ENCODE measurements around the gene CHD3.
A peak's percentile ranks its signal among the peaks of the same experiment; 100 is the strongest.
"Not testable (repeated sequence)": the region's sequence is repeated elsewhere in the genome, so short reads cannot be mapped to it uniquely, and the experiment has no call there.

The CHD3 gene

GRCh38 chr17:7930841-7931631 is 42.4 kb downstream of the CHD3 start:
- no peak for DNase-seq (ENCODE audit: low read depth in 2 of 3, low spot score in 1 of 3)

DNA sequence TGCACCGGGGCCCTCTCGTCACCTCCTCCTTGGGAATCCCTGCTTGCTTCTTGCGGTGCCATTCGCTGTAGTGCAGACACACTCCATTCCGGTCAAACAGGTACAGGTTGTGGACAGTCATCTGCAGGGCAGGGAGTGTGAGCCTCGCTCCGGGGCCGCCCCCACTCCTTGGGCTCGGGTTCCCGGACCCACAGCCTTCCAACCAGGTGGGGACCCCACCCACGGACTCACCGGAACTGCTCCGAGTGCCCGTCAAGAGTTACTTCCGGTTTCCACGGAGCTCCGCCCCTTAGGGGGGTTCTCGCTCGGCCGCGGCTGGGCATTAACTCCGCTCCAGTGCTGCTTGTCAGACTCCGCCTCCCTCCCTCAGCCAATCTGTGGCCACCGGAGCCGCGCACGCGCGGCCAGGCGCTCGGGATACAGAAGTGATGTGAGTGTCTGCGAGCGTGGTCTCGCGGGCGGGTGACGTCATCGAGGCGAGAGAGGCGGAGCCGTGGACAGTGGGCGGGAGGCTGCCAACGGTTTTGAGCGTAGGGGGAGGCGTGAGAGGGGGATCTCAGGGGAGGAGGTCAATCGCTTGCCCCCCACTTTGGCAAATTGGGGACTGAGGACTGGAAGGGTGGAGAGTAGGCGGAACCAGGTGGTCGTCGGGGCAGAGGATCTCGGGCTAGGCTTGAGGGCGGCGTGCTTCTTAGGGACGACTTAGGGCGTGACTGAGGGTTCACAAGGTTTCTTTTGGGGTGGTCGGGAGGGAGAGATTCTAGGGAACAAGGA is 43.3 kb downstream of the CHD3 start, which contains the start of the genes CNTROB and TRAPPC1:
Gene CNTROB (plus strand): TSS at position 498 of the 774 bp plus-strand sequence. CDS start 874 bp downstream, outside the sequence.
Gene TRAPPC1 (minus strand): TSS at position 238 of the 774 bp plus-strand sequence. CDS start 117 bp downstream, at position 121.
- DNase-seq (ENCODE audit: low read depth in 2 of 3, low spot score in 1 of 3), result peak; percentile 98 to 100 (median 99)

DNA sequence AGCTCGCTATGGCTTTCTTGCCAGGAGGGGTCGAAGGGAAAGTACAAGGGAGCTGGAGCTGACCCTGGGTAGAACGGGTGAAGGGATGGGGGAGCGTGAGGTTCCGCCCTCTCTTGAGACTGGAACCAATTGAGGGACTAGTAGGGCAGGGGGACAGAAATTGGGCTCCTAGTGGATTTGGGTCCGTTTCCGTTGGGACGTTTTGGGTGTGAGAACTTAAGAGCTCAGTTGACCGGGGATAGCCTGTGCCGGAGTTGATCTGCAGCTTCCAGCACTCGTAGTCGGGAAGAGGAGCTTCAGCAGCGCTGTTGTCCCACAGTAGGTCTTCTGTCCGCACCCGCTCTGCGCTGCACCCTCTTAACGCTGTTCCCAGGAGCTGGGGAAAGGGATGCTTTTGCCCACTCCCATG is 43.9 kb downstream of the CHD3 start:
- no peak for DNase-seq (ENCODE audit: low read depth in 2 of 3, low spot score in 1 of 3)

DNA sequence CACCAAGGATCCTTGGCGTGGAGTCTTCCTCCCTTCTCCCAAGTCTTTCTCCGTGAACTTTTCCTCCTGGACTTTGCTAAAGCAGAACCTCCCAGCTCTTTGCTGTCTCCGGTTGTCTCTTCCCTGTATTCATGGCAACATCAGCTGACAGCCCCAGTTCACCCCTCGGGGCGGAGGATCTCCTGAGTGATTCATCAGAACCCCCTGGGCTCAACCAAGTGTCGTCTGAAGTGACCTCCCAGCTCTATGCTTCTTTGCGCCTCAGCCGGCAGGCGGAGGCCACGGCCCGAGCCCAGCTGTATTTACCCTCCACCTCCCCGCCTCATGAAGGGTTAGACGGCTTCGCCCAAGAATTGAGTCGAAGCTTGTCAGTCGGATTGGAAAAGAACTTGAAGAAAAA is 44.4 kb downstream of the CHD3 start:
- peak in 1 of 3 donors; percentile 12 for DNase-seq (ENCODE audit: low read depth in 2 of 3, low spot score in 1 of 3)

DNA sequence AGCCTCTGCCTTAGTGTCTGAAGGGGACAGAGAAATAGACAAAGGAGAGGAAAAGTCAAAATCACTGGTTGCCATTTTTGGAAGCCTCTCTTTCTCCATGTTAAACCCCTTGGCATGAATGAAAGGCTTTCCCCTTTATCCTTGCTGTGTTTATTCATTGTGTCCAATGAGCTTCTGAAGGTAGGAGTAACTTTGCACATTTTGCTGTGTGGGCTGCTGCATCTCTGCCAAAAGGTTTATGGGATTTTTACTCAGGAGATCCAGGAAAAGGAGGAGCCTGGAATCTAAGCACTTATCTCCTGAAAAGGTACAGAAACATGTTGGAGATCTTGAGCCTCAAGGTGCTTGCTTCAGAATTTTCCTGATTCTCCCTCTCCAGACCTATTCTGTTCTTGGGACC is 47.3 kb downstream of the CHD3 start:
- DNase-seq (ENCODE audit: low read depth in 2 of 3, low spot score in 1 of 3), result no peak

GRCh38 chr17:7940034-7940433 is 51.4 kb downstream of the CHD3 start:
- DNase-seq (ENCODE audit: low read depth in 2 of 3, low spot score in 1 of 3), result no peak

GRCh38 chr17:7940743-7941142 is 52.2 kb downstream of the CHD3 start:
- DNase-seq (ENCODE audit: low read depth in 2 of 3, low spot score in 1 of 3), result no peak

DNA sequence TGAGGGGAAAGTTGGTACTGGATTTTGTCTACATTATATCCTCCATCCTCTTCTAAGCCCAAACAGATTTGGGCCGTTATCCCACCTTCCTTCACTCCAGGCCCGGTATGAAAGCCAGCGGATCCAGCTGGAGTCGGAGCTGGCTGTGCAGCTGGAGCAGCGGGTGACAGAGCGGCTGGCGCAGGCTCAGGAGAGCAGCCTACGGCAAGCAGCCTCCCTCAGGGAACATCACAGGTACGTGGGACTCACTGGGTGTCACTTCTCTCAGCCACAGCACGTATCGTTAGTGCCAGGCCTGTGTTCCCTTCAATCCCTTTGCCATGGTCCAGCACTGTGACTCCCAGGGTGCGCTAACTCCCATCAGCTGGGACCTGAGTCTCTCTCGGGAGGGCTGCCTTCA is 54.7 kb downstream of the CHD3 start:
- no peak for DNase-seq (ENCODE audit: low read depth in 2 of 3, low spot score in 1 of 3)

GRCh38 chr17:7944326-7944725 is 55.7 kb downstream of the CHD3 start:
- DNase-seq (ENCODE audit: low read depth in 2 of 3, low spot score in 1 of 3), result no peak

- no peak for DNase-seq (ENCODE audit: low read depth in 2 of 3, low spot score in 1 of 3)
These were observed 57.1 kb downstream of the CHD3 start for GRCh38 chr17:7945651-7946050.

- no peak for DNase-seq (ENCODE audit: low read depth in 2 of 3, low spot score in 1 of 3)
These were observed 57.9 kb downstream of the CHD3 start for GRCh38 chr17:7946441-7946840.

DNA sequence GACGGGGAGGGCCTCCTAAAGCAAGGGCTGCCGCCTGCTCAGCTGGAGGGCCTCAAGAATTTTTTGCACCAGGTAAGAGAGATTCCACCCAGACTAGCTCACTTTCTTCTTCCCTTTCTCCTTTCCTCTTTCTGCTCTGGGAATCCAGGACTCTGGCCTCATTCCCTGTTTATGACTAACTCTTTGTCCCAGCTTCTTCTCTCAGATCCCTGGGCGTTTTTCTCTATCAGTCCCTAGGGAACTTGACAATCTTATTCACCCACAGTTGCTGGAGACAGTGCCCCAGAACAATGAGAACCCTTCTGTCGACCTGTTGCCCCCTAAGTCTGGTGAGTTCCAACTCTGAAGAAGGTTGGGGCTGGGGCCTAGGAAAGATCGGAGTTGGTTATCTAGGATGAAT is 59.1 kb downstream of the CHD3 start:
- DNase-seq (ENCODE audit: low read depth in 2 of 3, low spot score in 1 of 3), result no peak

DNA sequence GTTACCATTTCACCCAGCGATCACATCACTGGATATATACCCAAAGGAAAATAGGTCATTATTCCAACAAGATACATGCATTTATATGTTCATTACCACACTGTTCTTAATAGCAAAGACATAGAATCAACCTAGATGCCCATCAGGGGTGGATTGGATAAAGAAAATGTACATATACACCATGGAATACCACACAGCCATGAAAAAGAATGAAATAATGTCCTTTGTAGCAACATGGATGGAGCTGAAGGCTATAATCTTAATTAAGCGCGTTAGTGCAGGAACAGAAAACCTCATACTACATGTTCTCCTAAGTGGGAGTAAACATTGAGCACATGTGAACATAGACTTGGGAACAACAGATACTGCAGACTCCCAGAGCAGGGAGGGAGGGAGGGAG is 62.0 kb downstream of the CHD3 start:
- DNase-seq (ENCODE audit: low read depth in 2 of 3, low spot score in 1 of 3), result no peak

DNA sequence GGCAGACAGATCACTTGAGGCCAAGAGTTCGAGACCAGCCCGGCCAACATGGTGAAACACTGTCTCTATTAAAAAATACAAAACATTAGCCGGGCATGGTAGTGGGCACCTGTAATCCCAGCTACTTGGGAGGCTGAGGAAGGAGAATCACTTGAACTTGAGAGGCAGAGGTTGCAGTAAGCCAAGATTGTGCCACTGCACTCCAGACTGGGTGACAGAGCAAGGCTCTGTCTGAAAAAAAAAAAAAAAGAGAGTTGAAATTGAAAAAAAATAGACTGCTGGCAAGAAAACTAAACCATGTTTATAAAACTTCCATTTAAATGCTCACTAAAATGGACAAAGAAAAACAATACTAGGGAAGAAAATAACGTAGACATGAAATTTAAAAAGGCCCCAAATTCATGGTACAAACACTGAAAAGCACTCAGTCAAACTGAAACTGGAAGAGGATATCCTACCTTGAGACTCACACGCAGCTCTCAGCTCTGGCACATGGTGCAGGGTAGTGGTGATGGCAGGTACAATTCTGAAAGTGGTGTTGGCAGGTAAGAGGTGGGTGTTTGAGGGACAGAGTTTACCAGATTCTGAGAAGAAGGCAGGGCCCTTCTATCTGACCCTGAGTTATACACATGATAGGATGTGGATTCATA is 62.7 kb downstream of the CHD3 start:
- peak in 2 of 3 donors; percentile 15 to 30 for DNase-seq (ENCODE audit: low read depth in 2 of 3, low spot score in 1 of 3)

DNA sequence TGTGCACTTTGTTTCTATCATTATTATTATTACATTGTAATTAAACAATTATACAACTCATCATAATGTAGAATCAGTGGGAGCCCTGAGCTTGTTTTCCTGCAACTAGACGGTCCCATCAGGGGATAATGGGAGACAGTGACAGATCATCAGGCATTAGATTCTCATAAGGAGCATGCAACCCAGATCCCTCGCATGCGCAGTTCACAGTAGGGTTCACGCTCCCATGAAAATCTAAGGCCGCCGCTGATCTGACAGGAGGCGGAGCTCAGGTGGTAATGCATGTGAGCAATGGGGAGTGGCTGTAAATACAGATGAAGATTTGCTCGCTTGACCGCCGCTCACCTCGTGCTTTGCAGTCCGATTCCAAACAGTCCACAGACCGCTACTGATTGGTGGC is 64.7 kb downstream of the CHD3 start:
- not testable (repeated sequence) for DNase-seq (ENCODE audit: low read depth in 2 of 3, low spot score in 1 of 3)

DNA sequence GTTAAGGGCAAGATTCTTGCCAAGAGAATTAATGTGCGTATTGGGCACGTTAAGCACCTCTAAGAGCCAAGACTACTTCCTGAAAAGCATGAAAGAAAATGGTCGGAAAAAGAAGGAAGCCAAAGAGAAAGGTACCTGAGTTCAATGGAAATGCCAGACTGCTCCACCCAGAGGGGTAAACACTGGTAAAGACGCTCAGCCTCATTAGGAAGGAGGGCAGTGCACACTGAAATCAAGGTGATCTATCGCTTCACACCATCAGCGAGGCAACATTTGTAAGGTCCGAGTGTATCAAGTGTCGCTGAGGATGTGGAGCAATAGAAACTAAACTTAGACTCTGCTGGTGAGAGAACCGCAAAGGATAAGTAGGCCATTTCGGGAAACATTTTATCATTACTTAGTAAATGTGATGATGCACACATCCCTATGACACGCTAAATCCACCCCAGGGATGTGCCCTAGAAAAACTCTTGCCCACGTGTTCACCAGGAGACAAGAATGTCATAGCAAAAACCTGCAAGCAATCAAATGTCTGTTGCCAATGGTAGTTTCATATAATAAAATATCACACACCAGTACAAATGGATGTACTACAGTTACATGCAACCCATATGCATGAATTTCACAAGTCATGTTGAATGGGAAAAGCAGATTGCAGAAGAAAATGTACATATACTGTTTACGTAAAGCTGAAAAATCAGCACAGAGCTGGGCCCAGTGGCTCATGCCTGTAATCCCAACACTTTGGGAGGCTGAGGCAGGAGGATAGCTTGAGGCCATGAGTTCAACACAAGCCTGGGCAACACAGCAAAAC is 67.0 kb downstream of the CHD3 start:
- DNase-seq (ENCODE audit: low read depth in 2 of 3, low spot score in 1 of 3), result no peak

DNA sequence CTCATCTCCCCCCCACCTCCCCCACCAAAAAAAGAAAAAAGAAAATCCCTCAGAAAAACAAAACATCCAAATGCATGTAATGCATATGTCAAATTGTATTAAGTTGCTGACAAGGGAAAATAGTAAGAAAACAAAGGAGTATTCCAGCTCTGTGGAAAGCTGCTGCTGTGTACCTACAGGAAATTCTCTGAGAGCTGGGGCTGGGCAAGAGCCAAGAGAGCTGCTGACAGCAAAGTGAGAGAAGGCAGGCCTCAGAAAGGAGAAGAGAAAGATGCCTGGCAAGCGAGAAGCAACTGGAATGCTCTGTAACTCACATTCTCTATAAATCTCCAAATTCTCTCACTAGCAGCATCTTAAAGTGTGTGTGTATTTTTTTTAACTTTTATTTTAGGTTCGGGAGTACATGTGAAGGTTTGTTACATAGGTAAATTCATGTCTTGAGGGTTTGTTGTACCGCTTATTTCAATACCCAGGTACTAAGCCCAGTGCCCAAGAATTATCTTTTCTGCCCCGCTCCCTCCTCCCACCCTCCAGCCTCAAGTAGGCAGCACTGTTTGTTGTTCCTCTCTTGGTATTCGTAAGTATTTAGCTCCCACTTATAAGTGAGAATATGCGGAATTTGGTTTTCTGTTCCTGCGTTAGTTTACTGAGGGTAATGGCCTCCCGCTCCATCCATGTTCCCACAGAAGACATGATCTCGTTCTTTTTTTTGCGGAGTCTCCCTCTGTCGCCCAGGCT is 67.8 kb downstream of the CHD3 start:
- no peak for DNase-seq (ENCODE audit: low read depth in 2 of 3, low spot score in 1 of 3)

GRCh38 chr17:7959503-7960253 is 71.1 kb downstream of the CHD3 start:
- no peak for DNase-seq (ENCODE audit: low read depth in 2 of 3, low spot score in 1 of 3)

GRCh38 chr17:7961421-7961820 is 72.8 kb downstream of the CHD3 start:
- no peak for DNase-seq (ENCODE audit: low read depth in 2 of 3, low spot score in 1 of 3)

Data from stimulated activated CD4-positive, alpha-beta T cell treated with anti-CD3 and anti-CD28 coated beads, Interleukin-12 subunit alpha, Interleukin-12 subunit beta, amount 100 ng/mL, for 48 hours (primary cell).